ENCODE results near the gene PXYLP1. TPM values are rescaled to one million over a fixed set of nuclear protein-coding genes. Genes with fewer than 3 reads are reported as not detected.

Gene PXYLP1
- polyA plus RNA-seq, 3 donors: 4.1 to 10.9 (median 5.8) TPM

- Histone ChIP-seq H3K27me3 (ENCODE audit: control insufficient read depth in 2 of 2, insufficient read depth in 2 of 2, low read length in 2 of 2) (no peaks in the 10 kb centered on the region), H3K9me3 (replicated peaks in 1 of 2; ENCODE audit: control insufficient read depth in 1 of 2, insufficient read depth in 1 of 2, low read length in 2 of 2) (no peaks in the 10 kb centered on the region), H3K27ac (ENCODE audit: low read depth in 1 of 2, low read length in 2 of 2) (no peak overlapping the region), H3K9ac (ENCODE audit: insufficient read depth, low read length, poor library complexity, severe bottlenecking) (no peak overlapping the region), H3K4me3 (replicated peaks in 1 of 3; ENCODE audit: low read depth in 2 of 3, low read length in 3 of 3) (no peak overlapping the region), H4K20me1 (ENCODE audit: insufficient read depth, low read length) (no peaks in the 10 kb centered on the region), H2AFZ (ENCODE audit: insufficient read depth, low read depth, low read length, poor library complexity, severe bottlenecking) (no peak overlapping the region), H3K4me1 (ENCODE audit: control insufficient read depth in 1 of 2, insufficient read depth in 2 of 2, low read length in 2 of 2) (no peaks in the 10 kb centered on the region), H3K79me2 (ENCODE audit: insufficient read depth, low read length) (no peaks in the 10 kb centered on the region), H3K4me2 (replicated peaks; ENCODE audit: extremely low read depth, low read length, poor library complexity, severe bottlenecking) (no peak overlapping the region), H3K36me3 (replicated peaks in 1 of 2; ENCODE audit: control insufficient read depth in 1 of 2, insufficient read depth in 2 of 2, low read length in 2 of 2) (no peaks in the 10 kb centered on the region)
- no peak for TF ChIP-seq CTCF (IDR thresholded peaks at IDR 0.05)
- Mint-ChIP-seq H3K36me3 (no peaks in the 10 kb centered on the region), H3K27me3 (ENCODE audit: low read depth in 3 of 3) (peaks cover 0 to 5% (median 2%) of the 10 kb centered on the region in 3 donors), H3K9me3 (peaks cover 0 to 10% (median 5%) of the 10 kb centered on the region in 7 donors), H3K4me3 (no peak overlapping the region), H3K4me1 (no peaks in the 10 kb centered on the region), H3K27ac (no peak overlapping the region)
- no peak for DNase-seq
- intact Hi-C loops (cut with micrococcal nuclease): loop anchor here in 1 of 2 donors (10.0 kb wide), 1 partner anchor 290 kb away; no protein-coding TSS in a partner anchor
- 86% methylated on average over 2 of the region's 4 CpGs for WGBS (ENCODE audit: insufficient coverage)
Measured at GRCh38 chr3:141184430-141184829, 47.2 kb upstream of the PXYLP1 start.

- no peak overlapping the region for H3K4me2 ChIP-seq (replicated peaks; ENCODE audit: extremely low read depth, low read length, poor library complexity, severe bottlenecking)
- H3K27me3 ChIP-seq (ENCODE audit: control insufficient read depth in 2 of 2, insufficient read depth in 2 of 2, low read length in 2 of 2): no peaks in the 10 kb centered on the region
- no peaks in the 10 kb centered on the region for H3K79me2 ChIP-seq (ENCODE audit: insufficient read depth, low read length)
- no peak for TF ChIP-seq CTCF (IDR thresholded peaks at IDR 0.05)
- peaks cover 0 to 6% of the 10 kb centered on the region in 2 donors for H3K4me1 ChIP-seq (ENCODE audit: control insufficient read depth in 1 of 2, insufficient read depth in 2 of 2, low read length in 2 of 2)
- H3K9me3 ChIP-seq (replicated peaks in 1 of 2; ENCODE audit: control insufficient read depth in 1 of 2, insufficient read depth in 1 of 2, low read length in 2 of 2): no peaks in the 10 kb centered on the region
- no peaks in the 10 kb centered on the region for H4K20me1 ChIP-seq (ENCODE audit: insufficient read depth, low read length)
- Mint-ChIP-seq H3K9me3 (peaks cover 0 to 4% (median 0%) of the 10 kb centered on the region in 7 donors), H3K4me3 (no peak overlapping the region), H3K27me3 (ENCODE audit: low read depth in 3 of 3) (peaks cover 2 to 20% (median 9%) of the 10 kb centered on the region in 3 donors), H3K36me3 (no peaks in the 10 kb centered on the region), H3K27ac (no peak overlapping the region), H3K4me1 (peaks cover 10% of the 10 kb centered on the region)
- H3K9ac ChIP-seq (ENCODE audit: insufficient read depth, low read length, poor library complexity, severe bottlenecking): no peak overlapping the region
- H3K36me3 ChIP-seq (replicated peaks in 1 of 2; ENCODE audit: control insufficient read depth in 1 of 2, insufficient read depth in 2 of 2, low read length in 2 of 2): no peaks in the 10 kb centered on the region
- no peak overlapping the region for H2AFZ ChIP-seq (ENCODE audit: insufficient read depth, low read depth, low read length, poor library complexity, severe bottlenecking)
- H3K4me3 ChIP-seq (replicated peaks in 1 of 3; ENCODE audit: low read depth in 2 of 3, low read length in 3 of 3): no peak overlapping the region
- WGBS (ENCODE audit: insufficient coverage): 100% methylated on average over 1 of the region's 2 CpGs
- no peak overlapping the region for H3K27ac ChIP-seq (ENCODE audit: low read depth in 1 of 2, low read length in 2 of 2)
- intact Hi-C loops (cut with micrococcal nuclease): loop anchor here in 1 of 2 donors (5.0 kb wide), 1 partner anchor 179 kb away; no protein-coding TSS in a partner anchor
- no peak for DNase-seq
Measured at GRCh38 chr3:141191097-141191749, 40.4 kb upstream of the PXYLP1 start.
